Tibial artery (tissue), 4 donors: ENCODE results near the gene SLC7A6.

Source experiments
- DNase-seq, 2 donors: peaks; one replicate each; pipeline ENCODE4 v3.0.0-alpha.2; 2019
- H3K27ac ChIP-seq, 2 donors: fragments of 200-600 bp; sonication (generic) in 1 of 2; 1 replicate in 1 of 2; 2 replicates in 1 of 2; pipeline ENCODE4 v1.5.1; 2018 to 2019; ENCODE audit warnings: mild to moderate bottlenecking in 1 of 2
- H3K27me3 ChIP-seq, 2 donors: fragments of 200-600 bp; sonication (generic) in 1 of 2; one replicate each; pipeline versions ENCODE4 v1.5.1 to v1.6.0; 2016 to 2019
- H3K36me3 ChIP-seq, 3 donors: fragments of 200-600 bp; sonication (generic) in 2 of 3; one replicate each; pipeline ENCODE4 v1.5.1; 2016 to 2019; ENCODE audit warnings: mild to moderate bottlenecking in 2 of 3
- H3K4me1 ChIP-seq, 4 donors: fragments of 200-600 bp; sonication (generic) in 2 of 4; 1 replicate in 3 of 4; 2 replicates in 1 of 4; pipeline ENCODE4 v1.5.1; 2016 to 2019
- H3K4me3 ChIP-seq, 2 donors: fragments of 200-600 bp; sonication (generic) in 1 of 2; 1 replicate in 1 of 2; 2 replicates in 1 of 2; pipeline ENCODE4 v1.5.1; 2018 to 2019; ENCODE audit warnings: mild to moderate bottlenecking in 2 of 2
- H3K9me3 ChIP-seq, 3 donors: fragments of 200-600 bp; sonication (generic) in 1 of 3; one replicate each; pipeline ENCODE4 v1.5.1; 2016 to 2019
- CTCF ChIP-seq, 2 experiments: fragments of 200-600 bp in 1 of 2; fragments of 450-650 bp in 1 of 2; IDR thresholded peaks; one replicate each; pipeline ENCODE4 v1.5.1; 2017 to 2019; ENCODE audit warnings: antibody characterized with exemption in 2 of 2, mild to moderate bottlenecking in 1 of 2, moderate library complexity in 1 of 2
- intact Hi-C: fragments of 100-400 bp; cut with DNase I; formaldehyde crosslinking; loops from one replicate; pipeline ENCODE4 v1.15.0; 2023; ENCODE audit warnings: low total_unique reads

Gene SLC7A6

GRCh38 chr16:68242085-68242484 is 22.2 kb upstream of the SLC7A6 start:
- no peak for DNase-seq
- H3K27ac ChIP-seq: no peak overlapping the region
- no peak overlapping the region for H3K4me3 ChIP-seq
- TF ChIP-seq CTCF (IDR thresholded peaks at IDR 0.05): no peak
- H3K9me3 ChIP-seq: no peaks in the 10 kb centered on the region
- H3K36me3 ChIP-seq: no peaks in the 10 kb centered on the region
- H3K27me3 ChIP-seq: no peaks in the 10 kb centered on the region
- H3K4me1 ChIP-seq: peaks cover 0 to 42% (median 32%) of the 10 kb centered on the region in 4 donors
- intact Hi-C loops: no loop called here

GRCh38 chr16:68242926-68243858 is 21.1 kb upstream of the SLC7A6 start:
- Histone ChIP-seq H3K36me3 (no peaks in the 10 kb centered on the region), H3K4me1 (peaks cover 0 to 47% (median 37%) of the 10 kb centered on the region in 4 donors), H3K27me3 (no peaks in the 10 kb centered on the region), H3K9me3 (no peaks in the 10 kb centered on the region), H3K27ac (no peak overlapping the region), H3K4me3 (no peak overlapping the region)
- DNase-seq: no peak
- intact Hi-C loops: no loop called here
- no peak for TF ChIP-seq CTCF (IDR thresholded peaks at IDR 0.05)

GRCh38 chr16:68244481-68244902 is 19.8 kb upstream of the SLC7A6 start:
- Histone ChIP-seq H3K27me3 (no peaks in the 10 kb centered on the region), H3K9me3 (no peaks in the 10 kb centered on the region), H3K36me3 (peaks cover 4 to 10% (median 8%) of the 10 kb centered on the region in 3 donors), H3K4me3 (peak overlapping the region; percentile 91 to 95), H3K4me1 (peaks cover 0 to 44% (median 35%) of the 10 kb centered on the region in 4 donors), H3K27ac (peak overlapping the region; percentile 66 to 76)
- intact Hi-C loops: no loop called here
- DNase-seq: no peak
- TF ChIP-seq CTCF (IDR thresholded peaks at IDR 0.05): no peak

GRCh38 chr16:68244903-68245853 is 19.1 kb upstream of the SLC7A6 start, which contains the start of gene PLA2G15:
PLA2G15 (plus strand) TSS chr16:68245373; CDS start chr16:68245427, 54 bp downstream.
- no peaks in the 10 kb centered on the region for H3K9me3 ChIP-seq
- DNase-seq: peak; percentile 94 to 98
- peaks cover 0 to 39% (median 32%) of the 10 kb centered on the region in 4 donors for H3K4me1 ChIP-seq
- H3K27ac ChIP-seq: peak within 1 kb of the TSS; percentile 66 to 76
- no peaks in the 10 kb centered on the region for H3K27me3 ChIP-seq
- peaks cover 9 to 17% (median 11%) of the 10 kb centered on the region in 3 donors for H3K36me3 ChIP-seq
- intact Hi-C loops: no loop called here
- peak in 1 of 2 experiments; percentile 11 for TF ChIP-seq CTCF (IDR thresholded peaks at IDR 0.05)
- peak within 1 kb of the TSS; percentile 91 to 95 for H3K4me3 ChIP-seq

- no peak for TF ChIP-seq CTCF (IDR thresholded peaks at IDR 0.05)
- Histone ChIP-seq H3K4me3 (peak overlapping the region; percentile 91 to 95), H3K9me3 (no peaks in the 10 kb centered on the region), H3K4me1 (peaks cover 0 to 39% (median 32%) of the 10 kb centered on the region in 4 donors), H3K27me3 (no peaks in the 10 kb centered on the region), H3K36me3 (peaks cover 9 to 27% (median 18%) of the 10 kb centered on the region in 3 donors), H3K27ac (peak overlapping the region; percentile 66 to 76)
- DNase-seq: no peak
- intact Hi-C loops: no loop called here
Measured at GRCh38 chr16:68246121-68246520, 18.2 kb upstream of the SLC7A6 start.
